PC-3 (cell line): ENCODE data around the gene TRAF3IP3. TPM values are rescaled to one million over a fixed set of nuclear protein-coding genes. Genes with fewer than 3 reads are reported as not detected.

Experiments
- ATAC-seq: fragments of 200-7000 bp; cut with Tn5 transposase; 2 replicates; pipeline ENCODE4 v1.9.1; 2020; ENCODE audit warnings: mild to moderate bottlenecking, moderate library complexity
- BruUV-seq: library from RNA; stranded (reverse); fragments of 400-500 nt; replicated peaks from 2 replicates; lab custom pipeline; 2021; lab: Mats Ljungman, UMichigan
- CTCF ChIA-PET: fragments of 300-600 bp; sonication (Branson Sonifier 250); formaldehyde crosslinking; loops from one replicate; lab custom pipeline; 2022; ENCODE audit warnings: antibody characterized with exemption; lab: Charles Lee
- POLR2A ChIA-PET: fragments of 300-600 bp; sonication (Branson Sonifier 250); formaldehyde crosslinking; loops from one replicate; lab custom pipeline; 2022; ENCODE audit warnings: antibody characterized with exemption; ENCODE audit not compliant: unreplicated experiment; lab: Charles Lee
- DNase-seq: peaks from one replicate; pipeline ENCODE4 v3.0.0-alpha.2; 2015
- H2AFZ ChIP-seq: fragments of 300-600 bp; sonication (generic); 2 replicates; pipeline ENCODE4 v1.6.0; 2016; ENCODE audit warnings: antibody characterized with exemption, low read length
- H3F3A ChIP-seq: fragments of 300-600 bp; sonication (generic); one replicate; pipeline ENCODE4 v1.6.0; 2017; ENCODE audit warnings: antibody characterized with exemption, low read length, control low read depth, mild to moderate bottlenecking; ENCODE audit not compliant: unreplicated experiment
- H3K27ac ChIP-seq: fragments of 300-600 bp; sonication (generic); 2 replicates; pipeline ENCODE4 v1.5.1; 2016; ENCODE audit warnings: mild to moderate bottlenecking, low read length
- H3K27me3 ChIP-seq: fragments of 300-600 bp; sonication (generic); 2 replicates; pipeline ENCODE4 v1.6.1; 2016; ENCODE audit warnings: low read length, mixed read lengths
- H3K36me3 ChIP-seq: fragments of 300-600 bp; sonication (generic); 2 replicates; pipeline ENCODE4 v1.6.1; 2016; ENCODE audit warnings: low read depth, mixed run types, low read length, mixed read lengths
- H3K4me1 ChIP-seq: fragments of 300-600 bp; sonication (generic); 2 replicates; pipeline ENCODE4 v1.5.1; 2016; ENCODE audit warnings: low read length; ENCODE audit not compliant: insufficient read depth
- H3K4me2 ChIP-seq: fragments of 300-600 bp; sonication (generic); 2 replicates; pipeline ENCODE4 v1.6.0; 2016; ENCODE audit warnings: low read length
- H3K4me3 ChIP-seq: fragments of 300-600 bp; sonication (generic); 2 replicates; pipeline ENCODE4 v1.5.1; 2016; ENCODE audit warnings: mild to moderate bottlenecking, low read length, mixed read lengths
- H3K79me2 ChIP-seq: fragments of 300-600 bp; sonication (generic); 2 replicates; pipeline ENCODE4 v1.6.1; 2017; ENCODE audit warnings: low read length, mixed read lengths
- H3K9ac ChIP-seq: fragments of 300-600 bp; sonication (generic); 2 replicates; pipeline ENCODE4 v1.6.0; 2016; ENCODE audit warnings: mild to moderate bottlenecking, low read length
- H3K9me2 ChIP-seq: fragments of 300-600 bp; sonication (generic); replicated peaks from 2 replicates; pipeline ENCODE4 v1.6.1; 2016; ENCODE audit warnings: mixed run types, low read length, mixed read lengths
- H3K9me3 ChIP-seq: fragments of 300-600 bp; sonication (generic); 2 replicates; pipeline ENCODE4 v1.6.1; 2016; ENCODE audit warnings: low read length, mixed read lengths
- H4K20me1 ChIP-seq: fragments of 300-600 bp; sonication (generic); 2 replicates; pipeline ENCODE4 v1.6.1; 2016; ENCODE audit warnings: low read length, mixed read lengths
- CTCF ChIP-seq: fragments of 300-600 bp; sonication (generic); conservative IDR thresholded peaks from 2 replicates; pipeline ENCODE4 v1.5.1; 2017; ENCODE audit warnings: antibody characterized with exemption, low read depth, mild to moderate bottlenecking, low read length
- EZH2 ChIP-seq: fragments of 300-600 bp; sonication (generic); IDR thresholded peaks from one replicate; pipeline ENCODE4 v1.6.1; 2017; ENCODE audit warnings: antibody characterized with exemption, mild to moderate bottlenecking, low read length; ENCODE audit not compliant: unreplicated experiment
- EZH2phosphoT487 ChIP-seq: fragments of 300-600 bp; sonication (generic); IDR thresholded peaks from 2 replicates; pipeline ENCODE4 v1.6.1; 2018; ENCODE audit warnings: mild to moderate bottlenecking, antibody characterized with exemption, low read length, borderline replicate concordance
- intact Hi-C: fragments of 100-400 bp; cut with micrococcal nuclease; formaldehyde crosslinking; loops from 2 replicates; pipeline ENCODE4 v1.9.0; 2023
- total RNA-seq: library from RNA; depleted of rRNA; stranded (reverse); fragments of >200 nt; gene quantifications from 2 replicates; pipeline ENCODE4 v1.2.3, GENCODE V29; 2014

Gene TRAF3IP3
- total RNA-seq, 1 experiment from 2014 or later, result not detected

GRCh38 chr1:209807509-209807908, 51.7 kb downstream of the TRAF3IP3 start:
- Histone ChIP-seq H3K27ac (peak overlapping the region; percentile 84), H3K4me3 (peak overlapping the region; percentile 9; the same call in 1 of the 2 replicates), H3K79me2 (peaks cover 40% of the 10 kb centered on the region), H3K36me3 (no peaks in the 10 kb centered on the region; the same call in 1 of the 2 replicates), H4K20me1 (peaks cover 30% of the 10 kb centered on the region), H3K27me3 (no peaks in the 10 kb centered on the region), H3K4me2 (peak overlapping the region; percentile 91), H3K9ac (peak overlapping the region; percentile 26; the same call in 1 of the 2 replicates), H3K9me3 (no peaks in the 10 kb centered on the region), H2AFZ (no peak overlapping the region), H3K9me2 (no peaks in the 10 kb centered on the region), H3F3A (no peaks in the 10 kb centered on the region), H3K4me1 (peaks cover 58% of the 10 kb centered on the region)
- intact Hi-C loops, result no loop called here
- TF ChIP-seq EZH2phosphoT487 (no peak), EZH2 (no peak), CTCF (no peak)
- BruUV-seq, result no TSS peak
- no peak for DNase-seq
- POLR2A ChIA-PET, result interaction anchor here (0.5 to 0.6 kb wide), 2 partner anchors 132 to 156 kb away, joined by 6 to 13 read pairs; no protein-coding TSS in a partner anchor
- no peak for ATAC-seq
- CTCF ChIA-PET, result interaction anchor here (0.6 to 1.3 kb wide), 3 partner anchors 16 to 43 kb away, joined by 3 to 10 read pairs (median 6); no protein-coding TSS in a partner anchor

- no peaks in the 10 kb centered on the region for H3K36me3 ChIP-seq
- H3K4me2 ChIP-seq, result peak overlapping the region; percentile 91
- H3K4me3 ChIP-seq, result no peak overlapping the region
- H4K20me1 ChIP-seq, result peaks cover 24% of the 10 kb centered on the region
- no peaks in the 10 kb centered on the region for H3K9me2 ChIP-seq
- H3K79me2 ChIP-seq, result peaks cover 34% of the 10 kb centered on the region
- H3K27ac ChIP-seq, result peak overlapping the region; percentile 90
- POLR2A ChIA-PET, result interaction anchor here (0.6 to 0.8 kb wide), 3 partner anchors 12 to 155 kb away, joined by 5 to 13 read pairs (median 5); no protein-coding TSS in a partner anchor
- peak overlapping the region; percentile 26; the same call in 1 of the 2 replicates for H3K9ac ChIP-seq
- TF ChIP-seq CTCF, result no peak
- TF ChIP-seq EZH2phosphoT487, result no peak
- TF ChIP-seq EZH2, result no peak
- no peaks in the 10 kb centered on the region for H3F3A ChIP-seq
- H3K27me3 ChIP-seq, result no peaks in the 10 kb centered on the region
- CTCF ChIA-PET, result interaction anchor here (0.6 to 1.3 kb wide), 3 partner anchors 15 to 42 kb away, joined by 3 to 10 read pairs (median 6); no protein-coding TSS in a partner anchor
- H2AFZ ChIP-seq, result no peak overlapping the region
- peak; percentile 68 for ATAC-seq
- no peaks in the 10 kb centered on the region for H3K9me3 ChIP-seq
- DNase-seq, result peak; percentile 99
- H3K4me1 ChIP-seq, result peaks cover 58% of the 10 kb centered on the region
- intact Hi-C loops, result no loop called here
- BruUV-seq, result no TSS peak
Measured at GRCh38 chr1:209808059-209808581, 52.3 kb downstream of the TRAF3IP3 start.

GRCh38 chr1:209809611-209810010, 53.8 kb downstream of the TRAF3IP3 start:
- Histone ChIP-seq H3K36me3 (no peaks in the 10 kb centered on the region), H3K27me3 (no peaks in the 10 kb centered on the region), H3K4me1 (peaks cover 46% of the 10 kb centered on the region), H3K9me3 (no peaks in the 10 kb centered on the region), H3K4me2 (peak overlapping the region; percentile 33), H4K20me1 (peaks cover 10% of the 10 kb centered on the region; the same call in 1 of the 2 replicates), H3F3A (no peaks in the 10 kb centered on the region), H3K27ac (peak overlapping the region; percentile 90), H3K9me2 (no peaks in the 10 kb centered on the region), H3K79me2 (peaks cover 19% of the 10 kb centered on the region), H3K4me3 (no peak overlapping the region), H2AFZ (0 out of 2 replicates have a peak overlapping the region, but pooled peaks have one; percentile 16), H3K9ac (peak overlapping the region; percentile 53)
- TF ChIP-seq EZH2, result no peak
- TF ChIP-seq CTCF, result no peak
- no peak for TF ChIP-seq EZH2phosphoT487
- intact Hi-C loops, result no loop called here
- DNase-seq, result peak; percentile 79
- BruUV-seq, result no TSS peak
- ATAC-seq, result no peak
- CTCF ChIA-PET, result no interaction called here
- POLR2A ChIA-PET, result no interaction called here
